H1 (cell line): ENCODE measurements around the gene SMARCA4. TPM values are rescaled to one million over a fixed set of nuclear protein-coding genes. Genes with fewer than 3 reads are reported as not detected.

Experiments
- CTCF ChIA-PET: fragments of 300-600 bp; sonication (Branson Sonifier 250); formaldehyde crosslinking; loops from one replicate; lab custom pipeline; 2021; ENCODE audit not compliant: partially characterized antibody; lab: Charles Lee
- POLR2A ChIA-PET: fragments of 300-600 bp; sonication (Branson Sonifier 250); formaldehyde crosslinking; loops from one replicate; lab custom pipeline; 2021; ENCODE audit warnings: inconsistent platforms; ENCODE audit not compliant: partially characterized antibody; lab: Charles Lee
- DNase-seq, 2 experiments: peaks; one replicate each; pipeline versions ENCODE4 v3.0.0 to v3.0.0-alpha.2; 2010 to 2022; ENCODE audit warnings: low spot score in 2 of 2, low read depth in 1 of 2, mixed read lengths in 1 of 2
- FAIRE-seq: peaks from 2 replicates; lab custom pipeline; 2011; peaks lifted over from hg19 to GRCh38; lab: Jason Lieb, UNC
- H2AFZ ChIP-seq: 2 replicates; pipeline ENCODE4 v1.8.1; 2012; ENCODE audit warnings: low read length, inconsistent platforms
- H2AK5ac ChIP-seq: 2 replicates; pipeline ENCODE4 v1.6.1; 2013; ENCODE audit warnings: low read depth, low read length
- H2BK120ac ChIP-seq: replicated peaks from 2 replicates; pipeline ENCODE3; 2013; ENCODE audit warnings: low read depth, low read length, inconsistent platforms
- H2BK12ac ChIP-seq: 2 replicates; pipeline ENCODE4 v1.6.1; 2013; ENCODE audit warnings: low read depth, low read length
- H2BK15ac ChIP-seq: 2 replicates; pipeline ENCODE4 v1.6.1; 2013; ENCODE audit warnings: low read length
- H2BK20ac ChIP-seq: 2 replicates; pipeline ENCODE4 v1.6.1; 2013; ENCODE audit warnings: low read length
- H2BK5ac ChIP-seq: 2 replicates; pipeline ENCODE4 v1.6.1; 2013; ENCODE audit warnings: low read depth, low read length
- H3K14ac ChIP-seq: 2 replicates; pipeline ENCODE4 v1.6.1; 2013; ENCODE audit warnings: inconsistent platforms; ENCODE audit not compliant: insufficient read length
- H3K18ac ChIP-seq: 2 replicates; pipeline ENCODE4 v1.6.1; 2013; ENCODE audit warnings: low read length; ENCODE audit errors: extremely low read depth
- H3K23ac ChIP-seq: 2 replicates; pipeline ENCODE4 v1.6.1; 2013; ENCODE audit warnings: inconsistent platforms; ENCODE audit not compliant: insufficient read length
- H3K23me2 ChIP-seq: 2 replicates; pipeline ENCODE4 v1.6.1; 2013; ENCODE audit warnings: low read depth, low read length
- H3K27ac ChIP-seq: 2 replicates; pipeline ENCODE4 v1.6.1; 2011; ENCODE audit warnings: low read depth, low read length, inconsistent platforms
- H3K27me3 ChIP-seq, 4 experiments: replicated peaks in 1 of 4; 1 replicate in 1 of 4; 2 replicates in 3 of 4; pipeline versions ENCODE4 v1.6.1 to v1.8.1; 2011 to 2013; ENCODE audit warnings: low read length in 3 of 4, mild to moderate bottlenecking in 3 of 4, inconsistent platforms in 2 of 4, mixed read lengths in 2 of 4, moderate library complexity in 1 of 4; ENCODE audit not compliant: control insufficient read depth in 3 of 4, insufficient read depth in 3 of 4; ENCODE audit errors: extremely low read depth in 1 of 4
- H3K36me3 ChIP-seq, 4 experiments: 2 replicates each; pipeline versions ENCODE4 v1.6.1 to v1.8.1; 2011 to 2013; ENCODE audit warnings: mild to moderate bottlenecking in 4 of 4, low read length in 3 of 4, moderate library complexity in 2 of 4, control low read depth in 1 of 4, inconsistent platforms in 1 of 4; ENCODE audit not compliant: insufficient read depth in 4 of 4, control insufficient read depth in 2 of 4
- H3K4ac ChIP-seq: replicated peaks from 2 replicates; pipeline ENCODE3; 2013; ENCODE audit warnings: low read length, low read depth, mixed read lengths, inconsistent platforms; ENCODE audit not compliant: insufficient read length
- H3K4me1 ChIP-seq, 4 experiments: replicated peaks in 1 of 4; 1 replicate in 1 of 4; 2 replicates in 3 of 4; pipeline versions ENCODE4 v1.6.1 to v1.8.1; 2011 to 2013; ENCODE audit warnings: low read length in 3 of 4, inconsistent platforms in 2 of 4, mixed read lengths in 1 of 4; ENCODE audit not compliant: insufficient read depth in 4 of 4, control insufficient read depth in 3 of 4
- H3K4me2 ChIP-seq, 2 experiments: 2 replicates each; pipeline versions ENCODE4 v1.6.1 to v1.8.1; 2011 to 2013; ENCODE audit warnings: low read depth in 2 of 2, low read length in 2 of 2, control low read depth in 1 of 2, inconsistent platforms in 1 of 2, mild to moderate bottlenecking in 1 of 2; ENCODE audit not compliant: insufficient read depth in 1 of 2
- H3K4me3 ChIP-seq, 4 experiments: fragments of 200-600, 300-600 bp in 1 of 4; sonication (generic), shearing (Covaris generic), sonication (Bioruptor Twin) in 1 of 4; 2 replicates each; pipeline versions ENCODE4 v1.5.1 to v1.8.1; 2011 to 2016; ENCODE audit warnings: low read length in 4 of 4, low read depth in 3 of 4, control low read depth in 2 of 4, inconsistent platforms in 2 of 4, mild to moderate bottlenecking in 2 of 4, mixed read lengths in 1 of 4, moderate library complexity in 1 of 4; ENCODE audit not compliant: insufficient read depth in 2 of 4; ENCODE audit errors: extremely low read depth in 1 of 4
- H3K56ac ChIP-seq: replicated peaks from 2 replicates; pipeline ENCODE3; 2013; ENCODE audit warnings: low read depth, mild to moderate bottlenecking, mixed read lengths, low read length, inconsistent platforms; ENCODE audit not compliant: insufficient read length
- H3K79me1 ChIP-seq: 2 replicates; pipeline ENCODE4 v1.6.1; 2013; ENCODE audit warnings: low read depth, low read length, control low read depth
- H3K79me2 ChIP-seq, 2 experiments: 2 replicates each; pipeline versions ENCODE4 v1.6.1 to v1.8.1; 2012 to 2013; ENCODE audit warnings: low read length in 2 of 2, mild to moderate bottlenecking in 2 of 2, inconsistent platforms in 1 of 2; ENCODE audit not compliant: insufficient read depth in 2 of 2, control insufficient read depth in 1 of 2
- H3K9ac ChIP-seq, 4 experiments: replicated peaks in 1 of 4; 1 replicate in 1 of 4; 2 replicates in 3 of 4; pipeline versions ENCODE4 v1.6.1 to v1.8.1; 2011 to 2013; ENCODE audit warnings: low read depth in 3 of 4, low read length in 3 of 4, control low read depth in 2 of 4, mild to moderate bottlenecking in 2 of 4, moderate library complexity in 2 of 4, inconsistent platforms in 1 of 4; ENCODE audit errors: extremely low read depth in 1 of 4
- H3K9me3 ChIP-seq, 2 experiments: 2 replicates each; pipeline versions ENCODE4 v1.6.1 to v1.8.1; 2012 to 2013; ENCODE audit warnings: mild to moderate bottlenecking in 2 of 2, moderate library complexity in 2 of 2, control low read depth in 1 of 2, inconsistent platforms in 1 of 2, low read depth in 1 of 2, low read length in 1 of 2, mixed read lengths in 1 of 2; ENCODE audit not compliant: insufficient read depth in 2 of 2
- H4K20me1 ChIP-seq, 2 experiments: replicated peaks in 1 of 2; 2 replicates each; pipeline versions ENCODE3 to v1.8.1; 2011 to 2013; ENCODE audit warnings: inconsistent platforms in 2 of 2, low read length in 2 of 2, mild to moderate bottlenecking in 1 of 2; ENCODE audit not compliant: insufficient read depth in 2 of 2, control insufficient read depth in 1 of 2
- H4K5ac ChIP-seq: 2 replicates; pipeline ENCODE4 v1.6.1; 2013; ENCODE audit warnings: low read length, low read depth, mixed read lengths, inconsistent platforms; ENCODE audit not compliant: insufficient read length
- H4K8ac ChIP-seq: 2 replicates; pipeline ENCODE4 v1.8.0; 2013; ENCODE audit warnings: mild to moderate bottlenecking, moderate library complexity, low read length, inconsistent platforms; ENCODE audit not compliant: insufficient read depth; ENCODE audit errors: extremely low read depth
- H4K91ac ChIP-seq: replicated peaks from 2 replicates; pipeline ENCODE3; 2013; ENCODE audit warnings: low read length, mixed read lengths, inconsistent platforms; ENCODE audit not compliant: insufficient read length
- GTF2F1 ChIP-seq: IDR thresholded peaks from 2 replicates; pipeline ENCODE4 v1.6.1; 2012; ENCODE audit warnings: low read depth, low read length, improper control_type of control experiment, borderline replicate concordance
- HDAC2 ChIP-seq, 2 experiments: fragments of 300-600 bp in 1 of 2; sonication (generic) in 1 of 2; IDR thresholded peaks; 2 replicates each; pipeline ENCODE4 v1.6.1; 2011 to 2012; ENCODE audit warnings: low read depth in 2 of 2, low read length in 2 of 2, mild to moderate bottlenecking in 2 of 2, moderate library complexity in 2 of 2, borderline replicate concordance in 1 of 2, inconsistent platforms in 1 of 2
- JUN ChIP-seq: IDR thresholded peaks from 2 replicates; pipeline ENCODE4 v1.6.1; 2011; ENCODE audit warnings: low read depth, mild to moderate bottlenecking, improper control_type of control experiment, low read length
- NANOG ChIP-seq: IDR thresholded peaks from 2 replicates; pipeline ENCODE4 v1.6.1; 2011; ENCODE audit warnings: low read length, low read depth, mild to moderate bottlenecking, inconsistent platforms; ENCODE audit not compliant: insufficient read depth, poor library complexity, severe bottlenecking
- RFX5 ChIP-seq: IDR thresholded peaks from 2 replicates; pipeline ENCODE4 v1.6.1; 2011; ENCODE audit warnings: low read depth, low read length, improper control_type of control experiment, borderline replicate concordance
- SIX5 ChIP-seq: IDR thresholded peaks from 2 replicates; pipeline ENCODE4 v1.6.1; 2011; ENCODE audit warnings: mild to moderate bottlenecking, low read depth, low read length
- SP2 ChIP-seq: IDR thresholded peaks from 2 replicates; pipeline ENCODE4 v1.6.1; 2012; ENCODE audit warnings: mild to moderate bottlenecking, low read length, inconsistent platforms
- WGBS, 2 experiments: shearing (Covaris generic) in 1 of 2; methylation state at CpG; one replicate each; pipeline versions ENCODE4 v1.1.6 to v1.1.7; 2013 to 2015; ENCODE audit warnings: low lambda C conversion rate in 2 of 2, mixed read lengths in 2 of 2, inconsistent platforms in 1 of 2, low coverage in 1 of 2, missing lambda C conversion rate in 1 of 2; ENCODE audit not compliant: insufficient replicate concordance in 2 of 2, insufficient coverage in 1 of 2, insufficient read length in 1 of 2; ENCODE audit errors: extremely low coverage in 1 of 2, missing lambda C conversion rate in 1 of 2; 5-methylcytosine and 5-hydroxymethylcytosine counted together
- polyA plus RNA-seq, 7 experiments: library from polyadenylated mRNA; depleted of rRNA in 3 of 7; stranded (reverse) in 5 of 7; unstranded in 2 of 7; fragments of >200 nt in 5 of 7; fragments of 200-250 nt in 2 of 7; gene quantifications; 1 replicate in 5 of 7; 2 replicates in 1 of 7; 4 replicates in 1 of 7; pipeline versions ENCODE4 v1.2.1 to v1.2.3, GENCODE V29; 2011 to 2013; ENCODE audit warnings: missing spikeins in 2 of 7, mixed read lengths in 2 of 7
- total RNA-seq: library from RNA; stranded (reverse); fragmentation: NEBNext Ultra II Directional; extraction: Animal tissue kit (Norgen Biotek cat#: 25700); gene quantifications from 2 replicates; pipeline ENCODE4 v1.2.1, GENCODE V29; 2021

SMARCA4 gene
- total and polyA plus RNA-seq, 2 of the 8 experiments (the other 6 are each of a cell fraction or from before 2014, with no cell fraction given): 86.4 to 263 TPM

- Histone ChIP-seq H3K4me2 (no peak overlapping the region), H3K4me1 (no peaks in the 10 kb centered on the region), H3K79me2 (no peaks in the 10 kb centered on the region), H3K18ac (no peak overlapping the region), H4K5ac (no peak overlapping the region), H3K23me2 (no peaks in the 10 kb centered on the region), H3K27me3 (no peaks in the 10 kb centered on the region), H3K9ac (no peak overlapping the region), H3K23ac (no peak overlapping the region), H3K36me3 (peaks cover 47 to 77% (median 72%) of the 10 kb centered on the region in 4 experiments), H4K8ac (no peak overlapping the region), H4K20me1 (peaks cover 6 to 20% of the 10 kb centered on the region in 2 experiments), H3K14ac (no peak overlapping the region), H2BK15ac (no peak overlapping the region), H2AK5ac (no peak overlapping the region), H3K27ac (no peak overlapping the region), H2BK5ac (no peak overlapping the region), H2BK20ac (no peak overlapping the region), H3K79me1 (peaks cover 5% of the 10 kb centered on the region; the same call in 1 of the 2 replicates), H3K56ac (no peak overlapping the region), H4K91ac (no peak overlapping the region), H3K9me3 (no peaks in the 10 kb centered on the region), H2AFZ (no peak overlapping the region), H2BK12ac (no peak overlapping the region), H3K4ac (no peak overlapping the region), H2BK120ac (no peak overlapping the region), H3K4me3 (no peak overlapping the region)
- WGBS, 2 experiments: 95% methylated on average over 14 of the region's 14 CpGs; no CpG with 5 or more reads in 1 of the 2 experiments
- no peak for FAIRE-seq
- no peak for TF ChIP-seq GTF2F1
- TF ChIP-seq RFX5: no peak
- TF ChIP-seq SP2: no peak
- no peak for TF ChIP-seq NANOG
- no peak for TF ChIP-seq SIX5
- no peak for TF ChIP-seq JUN
- TF ChIP-seq HDAC2 (IDR thresholded peaks at IDR 0.05; ENCODE audit: borderline replicate concordance in 1 of 2, low read depth in 2 of 2, low read length in 2 of 2): no peak
- CTCF ChIA-PET: interaction anchor here (0.6 to 3.2 kb wide), 6 partner anchors 8 to 179 kb away, joined by 3 to 12 read pairs (median 6); no protein-coding TSS in a partner anchor
- no peak for DNase-seq
- POLR2A ChIA-PET: interaction anchor here (1.5 kb wide), 2 partner anchors 8 to 21 kb away, joined by 3 read pairs; no protein-coding TSS in a partner anchor
Measured at GRCh38 chr19:11027381-11027780, 66.6 kb downstream of the SMARCA4 start.
